ENCODE data around the gene COP1. TPM values are rescaled to one million over a fixed set of nuclear protein-coding genes. Genes with fewer than 3 reads are reported as not detected.

COP1 gene
- total and polyA plus RNA-seq, 3 experiments from 2014 or later, result 39.7 to 43.0 (median 40.6) TPM

DNA sequence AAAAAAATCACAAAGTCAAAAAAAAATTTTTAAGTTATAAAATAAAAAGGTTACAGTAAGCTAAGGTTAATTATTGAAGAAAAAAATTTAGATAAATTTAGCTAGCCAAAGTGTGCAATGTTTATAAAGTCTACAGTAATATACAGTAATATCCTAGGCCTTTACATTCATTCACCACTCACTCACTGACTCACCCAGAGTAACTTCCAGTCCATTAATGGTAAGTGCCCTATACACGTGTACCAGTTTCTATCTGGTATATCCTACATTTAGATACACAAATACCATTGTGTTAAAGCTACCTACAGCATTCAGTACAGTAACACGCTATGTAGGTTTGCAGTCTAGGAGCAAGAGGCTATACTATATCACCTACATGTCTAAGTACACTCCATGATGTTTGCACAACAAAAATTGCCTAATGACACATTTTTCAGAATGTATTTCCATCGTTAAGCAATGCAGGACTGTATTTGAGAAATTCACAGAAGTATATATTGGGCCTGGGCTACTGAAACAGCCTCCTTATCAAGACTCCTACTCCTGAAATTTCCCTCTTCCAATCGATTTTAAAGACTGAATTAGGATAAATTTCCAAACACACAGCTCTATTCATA, 155.1 kb downstream of the COP1 start:
- Histone ChIP-seq H3K27me3 (ENCODE audit: insufficient read depth, low read length, poor library complexity, severe bottlenecking) (no peaks in the 10 kb centered on the region), H3K4me1 (ENCODE audit: insufficient read depth, low read length) (no peaks in the 10 kb centered on the region), H3K9me3 (ENCODE audit: low read length) (no peaks in the 10 kb centered on the region), H3K4me3 (ENCODE audit: low read length) (no peak overlapping the region), H3K27ac (ENCODE audit: low read depth, low read length) (no peak overlapping the region), H3K36me3 (ENCODE audit: insufficient read depth, low read length) (peaks cover 3% of the 10 kb centered on the region)
- Mint-ChIP-seq H3K4me1 (peaks cover 2 to 15% (median 12%) of the 10 kb centered on the region in 3 donors), H3K27ac (no peak overlapping the region), H3K27me3 (no peaks in the 10 kb centered on the region), H3K36me3 (peaks cover 0 to 11% (median 9%) of the 10 kb centered on the region in 3 donors), H3K4me3 (no peak overlapping the region), H3K9me3 (no peaks in the 10 kb centered on the region)
- POLR2A ChIA-PET, result no interaction called here
- no peak for DNase-seq
- CTCF ChIA-PET, result no interaction called here

DNA sequence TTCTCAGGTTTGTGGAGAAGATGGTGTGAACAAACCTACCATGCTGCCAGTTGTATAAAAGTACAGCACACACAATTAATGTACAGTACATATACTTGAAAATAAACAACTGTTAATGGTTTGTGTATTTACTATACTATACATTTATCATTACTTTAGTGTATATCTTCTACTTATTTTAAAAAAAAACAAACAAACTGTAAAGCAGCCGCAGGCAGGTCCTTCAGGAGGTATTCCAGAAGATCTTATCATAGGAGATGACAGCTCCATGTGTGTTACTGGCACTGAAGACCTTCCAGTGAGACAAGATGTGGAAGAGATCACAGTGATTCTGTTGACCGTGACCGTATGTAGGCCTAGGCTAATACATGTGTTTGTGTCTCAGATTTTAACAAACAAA, 155.7 kb downstream of the COP1 start:
- no peak overlapping the region for H3K4me3 Mint-ChIP-seq
- Histone ChIP-seq H3K4me3 (ENCODE audit: low read length) (no peak overlapping the region), H3K36me3 (ENCODE audit: insufficient read depth, low read length) (peaks cover 3% of the 10 kb centered on the region), H3K9me3 (ENCODE audit: low read length) (no peaks in the 10 kb centered on the region), H3K27me3 (ENCODE audit: insufficient read depth, low read length, poor library complexity, severe bottlenecking) (no peaks in the 10 kb centered on the region), H3K4me1 (ENCODE audit: insufficient read depth, low read length) (no peaks in the 10 kb centered on the region), H3K27ac (ENCODE audit: low read depth, low read length) (no peak overlapping the region)
- ChIA-PET CTCF (no interaction called here), POLR2A (no interaction called here)
- H3K9me3 Mint-ChIP-seq, result no peaks in the 10 kb centered on the region
- no peaks in the 10 kb centered on the region for H3K27me3 Mint-ChIP-seq
- DNase-seq, result no peak
- no peak overlapping the region for H3K27ac Mint-ChIP-seq
- peaks cover 2 to 9% (median 8%) of the 10 kb centered on the region in 3 donors for H3K4me1 Mint-ChIP-seq
- H3K36me3 Mint-ChIP-seq, result peaks cover 0 to 9% (median 8%) of the 10 kb centered on the region in 3 donors

- Histone ChIP-seq H3K9me3 (ENCODE audit: low read length) (no peaks in the 10 kb centered on the region), H3K4me3 (ENCODE audit: low read length) (no peak overlapping the region), H3K36me3 (ENCODE audit: insufficient read depth, low read length) (peaks cover 3% of the 10 kb centered on the region), H3K4me1 (ENCODE audit: insufficient read depth, low read length) (no peaks in the 10 kb centered on the region), H3K27ac (ENCODE audit: low read depth, low read length) (no peak overlapping the region), H3K27me3 (ENCODE audit: insufficient read depth, low read length, poor library complexity, severe bottlenecking) (no peaks in the 10 kb centered on the region)
- H3K27me3 Mint-ChIP-seq, result no peaks in the 10 kb centered on the region
- H3K36me3 Mint-ChIP-seq, result peaks cover 0 to 13% (median 5%) of the 10 kb centered on the region in 3 donors
- no peak overlapping the region for H3K4me3 Mint-ChIP-seq
- DNase-seq, result no peak
- H3K4me1 Mint-ChIP-seq, result peaks cover 0 to 3% (median 0%) of the 10 kb centered on the region in 3 donors
- POLR2A ChIA-PET, result no interaction called here
- no peak overlapping the region for H3K27ac Mint-ChIP-seq
- H3K9me3 Mint-ChIP-seq, result no peaks in the 10 kb centered on the region
- CTCF ChIA-PET, result no interaction called here
Measured at GRCh38 chr1:176049582-176049981, 157.5 kb downstream of the COP1 start.

GRCh38 chr1:176046926-176047325, 160.2 kb downstream of the COP1 start:
- H3K27me3 ChIP-seq (ENCODE audit: insufficient read depth, low read length, poor library complexity, severe bottlenecking), result no peaks in the 10 kb centered on the region
- no peak for DNase-seq

GRCh38 chr1:176043537-176043936, 163.5 kb downstream of the COP1 start:
- H3K36me3 ChIP-seq (ENCODE audit: insufficient read depth, low read length), result peaks cover 6% of the 10 kb centered on the region
- Mint-ChIP-seq H3K36me3 (peaks cover 10 to 49% (median 18%) of the 10 kb centered on the region in 3 donors), H3K4me3 (no peak overlapping the region), H3K27me3 (no peaks in the 10 kb centered on the region), H3K4me1 (peaks cover 0 to 3% (median 2%) of the 10 kb centered on the region in 3 donors), H3K27ac (no peak overlapping the region), H3K9me3 (no peaks in the 10 kb centered on the region)
- DNase-seq, result no peak
- H3K4me1 ChIP-seq (ENCODE audit: insufficient read depth, low read length), result no peaks in the 10 kb centered on the region
- H3K4me3 ChIP-seq (ENCODE audit: low read length), result no peak overlapping the region
- ChIA-PET CTCF (no interaction called here), POLR2A (no interaction called here)
- H3K27ac ChIP-seq (ENCODE audit: low read depth, low read length), result no peak overlapping the region
- no peaks in the 10 kb centered on the region for H3K27me3 ChIP-seq (ENCODE audit: insufficient read depth, low read length, poor library complexity, severe bottlenecking)
- H3K9me3 ChIP-seq (ENCODE audit: low read length), result no peaks in the 10 kb centered on the region

More at GRCh38 chr1:176046926-176047325, 160.2 kb downstream of the COP1 start:
- peaks cover 3% of the 10 kb centered on the region for H3K36me3 ChIP-seq (ENCODE audit: insufficient read depth, low read length)
- H3K4me3 Mint-ChIP-seq, result no peak overlapping the region
- H3K4me1 ChIP-seq (ENCODE audit: insufficient read depth, low read length), result no peaks in the 10 kb centered on the region
- peaks cover 0 to 3% (median 0%) of the 10 kb centered on the region in 3 donors for H3K4me1 Mint-ChIP-seq
- no peak overlapping the region for H3K27ac ChIP-seq (ENCODE audit: low read depth, low read length)
- H3K9me3 Mint-ChIP-seq, result no peaks in the 10 kb centered on the region
- H3K27me3 Mint-ChIP-seq, result no peaks in the 10 kb centered on the region
- H3K4me3 ChIP-seq (ENCODE audit: low read length), result no peak overlapping the region
- H3K36me3 Mint-ChIP-seq, result peaks cover 3 to 28% (median 9%) of the 10 kb centered on the region in 3 donors
- CTCF ChIA-PET, result no interaction called here
- POLR2A ChIA-PET, result no interaction called here
- no peak overlapping the region for H3K27ac Mint-ChIP-seq
- H3K9me3 ChIP-seq (ENCODE audit: low read length), result no peaks in the 10 kb centered on the region

GRCh38 chr1:176033881-176034280, 173.2 kb downstream of the COP1 start:
- H3K9me3 ChIP-seq (ENCODE audit: low read length), result no peaks in the 10 kb centered on the region
- Mint-ChIP-seq H3K9me3 (no peaks in the 10 kb centered on the region), H3K4me1 (peaks cover 4 to 14% (median 13%) of the 10 kb centered on the region in 3 donors), H3K27ac (no peak overlapping the region), H3K36me3 (peaks cover 9 to 66% (median 32%) of the 10 kb centered on the region in 3 donors), H3K27me3 (no peaks in the 10 kb centered on the region), H3K4me3 (no peak overlapping the region)
- H3K4me3 ChIP-seq (ENCODE audit: low read length), result no peak overlapping the region
- no peaks in the 10 kb centered on the region for H3K27me3 ChIP-seq (ENCODE audit: insufficient read depth, low read length, poor library complexity, severe bottlenecking)
- no peaks in the 10 kb centered on the region for H3K4me1 ChIP-seq (ENCODE audit: insufficient read depth, low read length)
- no peaks in the 10 kb centered on the region for H3K36me3 ChIP-seq (ENCODE audit: insufficient read depth, low read length)
- no peak overlapping the region for H3K27ac ChIP-seq (ENCODE audit: low read depth, low read length)
- CTCF ChIA-PET, result no interaction called here
- DNase-seq, result no peak
- POLR2A ChIA-PET, result no interaction called here

DNA sequence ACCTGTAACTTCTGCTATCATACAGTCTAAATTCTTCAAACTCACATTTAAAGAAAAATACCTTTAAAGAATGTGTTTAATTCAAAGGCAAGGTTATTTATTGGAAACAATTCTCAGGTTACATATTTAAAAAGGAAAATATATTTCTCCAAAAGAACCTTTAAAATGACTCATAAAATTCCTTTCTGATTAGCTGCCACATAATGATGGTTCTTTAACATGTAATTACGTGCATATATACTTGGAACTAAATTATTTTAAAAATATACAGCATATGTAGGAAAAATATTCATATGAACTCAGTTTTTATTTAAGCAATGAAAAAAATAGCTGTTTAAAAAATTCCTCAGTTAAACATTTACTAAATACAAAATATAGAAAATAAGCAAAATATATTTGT, 173.6 kb downstream of the COP1 start:
- H3K36me3 ChIP-seq (ENCODE audit: insufficient read depth, low read length), result no peaks in the 10 kb centered on the region
- DNase-seq, result no peak
- Mint-ChIP-seq H3K9me3 (no peaks in the 10 kb centered on the region), H3K36me3 (peaks cover 7 to 62% (median 28%) of the 10 kb centered on the region in 3 donors), H3K27me3 (no peaks in the 10 kb centered on the region), H3K4me3 (no peak overlapping the region), H3K4me1 (peaks cover 4 to 14% (median 13%) of the 10 kb centered on the region in 3 donors), H3K27ac (no peak overlapping the region)
- no peaks in the 10 kb centered on the region for H3K27me3 ChIP-seq (ENCODE audit: insufficient read depth, low read length, poor library complexity, severe bottlenecking)
- POLR2A ChIA-PET, result no interaction called here
- no peak overlapping the region for H3K4me3 ChIP-seq (ENCODE audit: low read length)
- no peak overlapping the region for H3K27ac ChIP-seq (ENCODE audit: low read depth, low read length)
- H3K4me1 ChIP-seq (ENCODE audit: insufficient read depth, low read length), result no peaks in the 10 kb centered on the region
- H3K9me3 ChIP-seq (ENCODE audit: low read length), result no peaks in the 10 kb centered on the region
- CTCF ChIA-PET, result no interaction called here

DNA sequence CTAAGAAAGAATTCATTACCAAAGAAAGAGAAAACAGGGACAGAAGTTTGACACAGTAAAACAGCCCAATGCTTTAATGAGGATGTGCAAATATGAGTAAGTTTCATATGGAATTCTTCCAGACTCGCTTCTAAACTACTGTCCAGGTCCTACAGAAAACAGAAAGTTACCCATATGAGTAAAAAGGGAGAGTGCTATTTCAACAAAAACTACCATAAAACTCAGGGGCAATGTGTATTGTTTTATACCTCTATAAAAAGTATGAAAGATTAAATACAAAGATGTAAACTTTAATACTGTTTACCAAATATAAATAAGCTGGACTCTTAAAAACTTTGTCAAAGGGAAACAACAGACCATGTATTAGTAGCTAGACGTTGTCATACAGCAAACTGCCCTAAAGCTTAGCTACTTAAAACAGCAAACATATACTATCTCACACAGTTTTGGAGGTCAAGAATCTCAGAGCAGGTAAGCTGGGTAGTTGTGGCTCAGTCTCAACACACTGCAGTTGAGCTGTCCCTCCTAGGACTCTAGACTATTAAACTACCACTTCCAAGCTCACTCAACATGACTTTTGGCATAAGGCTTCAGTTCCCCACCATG, 174.9 kb downstream of the COP1 start:
- Histone ChIP-seq H3K4me1 (ENCODE audit: insufficient read depth, low read length) (no peaks in the 10 kb centered on the region), H3K9me3 (ENCODE audit: low read length) (no peaks in the 10 kb centered on the region), H3K27me3 (ENCODE audit: insufficient read depth, low read length, poor library complexity, severe bottlenecking) (no peaks in the 10 kb centered on the region), H3K27ac (ENCODE audit: low read depth, low read length) (no peak overlapping the region), H3K4me3 (ENCODE audit: low read length) (no peak overlapping the region), H3K36me3 (ENCODE audit: insufficient read depth, low read length) (no peaks in the 10 kb centered on the region)
- Mint-ChIP-seq H3K9me3 (no peaks in the 10 kb centered on the region), H3K4me3 (no peak overlapping the region), H3K27ac (no peak overlapping the region), H3K36me3 (peaks cover 9 to 60% (median 21%) of the 10 kb centered on the region in 3 donors), H3K27me3 (no peaks in the 10 kb centered on the region), H3K4me1 (peaks cover 5 to 19% (median 17%) of the 10 kb centered on the region in 3 donors)
- no peak for DNase-seq
- ChIA-PET CTCF (no interaction called here), POLR2A (no interaction called here)

All from CD8-positive, alpha-beta memory T cell (primary cell).